ENCODE results near the gene MYLK4. TPM values are rescaled to one million over a fixed set of nuclear protein-coding genes. Genes with fewer than 3 reads are reported as not detected.

MYLK4 gene
- total RNA-seq, 2 donors from 2014 or later, result 1.0 to 3.6 TPM

DNA sequence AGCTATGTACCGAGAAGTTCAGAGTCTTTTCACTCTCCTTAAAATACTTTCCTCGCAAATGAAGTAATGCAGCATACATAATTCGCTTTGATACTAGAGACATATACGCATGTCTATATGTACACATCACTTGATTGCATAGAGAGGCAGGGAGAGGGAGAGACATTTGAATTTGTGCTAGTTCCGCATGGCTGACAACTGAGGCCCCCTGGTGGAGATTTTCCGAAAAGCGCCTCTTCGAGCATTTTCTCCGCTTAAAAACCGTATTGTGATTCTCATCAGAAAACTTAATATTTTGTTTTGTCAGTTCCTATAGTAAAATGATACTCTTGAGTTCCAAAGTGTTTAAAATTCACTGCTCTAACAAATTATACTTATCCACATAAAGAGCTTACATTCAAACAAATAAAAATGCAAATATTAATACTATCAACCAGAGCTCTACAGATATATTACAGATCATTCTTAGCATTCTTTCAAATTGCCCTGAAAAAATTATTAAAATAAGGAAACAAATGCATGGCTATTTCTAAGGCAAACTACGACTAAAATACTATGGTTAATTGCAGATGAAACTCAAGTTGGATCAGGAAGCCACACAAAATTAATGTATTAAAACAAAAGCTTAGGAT lies 637 bp downstream of the MYLK4 start:
- H3K27ac ChIP-seq, result no peak overlapping the region
- TF ChIP-seq, protein P1, sequence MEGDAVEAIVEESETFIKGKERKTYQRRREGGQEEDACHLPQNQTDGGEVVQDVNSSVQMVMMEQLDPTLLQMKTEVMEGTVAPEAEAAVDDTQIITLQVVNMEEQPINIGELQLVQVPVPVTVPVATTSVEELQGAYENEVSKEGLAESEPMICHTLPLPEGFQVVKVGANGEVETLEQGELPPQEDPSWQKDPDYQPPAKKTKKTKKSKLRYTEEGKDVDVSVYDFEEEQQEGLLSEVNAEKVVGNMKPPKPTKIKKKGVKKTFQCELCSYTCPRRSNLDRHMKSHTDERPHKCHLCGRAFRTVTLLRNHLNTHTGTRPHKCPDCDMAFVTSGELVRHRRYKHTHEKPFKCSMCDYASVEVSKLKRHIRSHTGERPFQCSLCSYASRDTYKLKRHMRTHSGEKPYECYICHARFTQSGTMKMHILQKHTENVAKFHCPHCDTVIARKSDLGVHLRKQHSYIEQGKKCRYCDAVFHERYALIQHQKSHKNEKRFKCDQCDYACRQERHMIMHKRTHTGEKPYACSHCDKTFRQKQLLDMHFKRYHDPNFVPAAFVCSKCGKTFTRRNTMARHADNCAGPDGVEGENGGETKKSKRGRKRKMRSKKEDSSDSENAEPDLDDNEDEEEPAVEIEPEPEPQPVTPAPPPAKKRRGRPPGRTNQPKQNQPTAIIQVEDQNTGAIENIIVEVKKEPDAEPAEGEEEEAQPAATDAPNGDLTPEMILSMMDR (IDR thresholded peaks at IDR 0.05), result peak; percentile 70 to 90

GRCh38 chr6:2748183-2748582 lies 2.5 kb downstream of the MYLK4 start:
- H3K4me3 ChIP-seq, result no peak overlapping the region
- no peaks in the 10 kb centered on the region for H3K36me3 ChIP-seq
- no peak overlapping the region for H3K27ac ChIP-seq
- H3K9me3 ChIP-seq, result no peaks in the 10 kb centered on the region
- no peaks in the 10 kb centered on the region for H3K27me3 ChIP-seq
- peaks cover 0 to 25% of the 10 kb centered on the region in 2 donors for H3K4me1 ChIP-seq
- TF ChIP-seq, protein P1 (IDR thresholded peaks at IDR 0.05), result no peak
- no peak for DNase-seq (ENCODE audit: low spot score)

More for the DNA sequence above, 637 bp downstream of the MYLK4 start:
- Histone ChIP-seq H3K27me3 (no peaks in the 10 kb centered on the region), H3K9me3 (no peaks in the 10 kb centered on the region), H3K4me3 (peak overlapping the region in 1 of 2 donors; percentile 19), H3K4me1 (peaks cover 0 to 25% of the 10 kb centered on the region in 2 donors), H3K36me3 (no peaks in the 10 kb centered on the region)
- DNase-seq (ENCODE audit: low spot score), result peak; percentile 76

GRCh38 chr6:2746557-2747061 lies 4.1 kb downstream of the MYLK4 start:
- Histone ChIP-seq H3K27ac (no peak overlapping the region), H3K4me3 (no peak overlapping the region), H3K4me1 (peaks cover 0 to 28% of the 10 kb centered on the region in 2 donors), H3K36me3 (no peaks in the 10 kb centered on the region), H3K27me3 (no peaks in the 10 kb centered on the region), H3K9me3 (no peaks in the 10 kb centered on the region)
- TF ChIP-seq, protein P1 (IDR thresholded peaks at IDR 0.05), result no peak
- DNase-seq (ENCODE audit: low spot score), result no peak

DNA sequence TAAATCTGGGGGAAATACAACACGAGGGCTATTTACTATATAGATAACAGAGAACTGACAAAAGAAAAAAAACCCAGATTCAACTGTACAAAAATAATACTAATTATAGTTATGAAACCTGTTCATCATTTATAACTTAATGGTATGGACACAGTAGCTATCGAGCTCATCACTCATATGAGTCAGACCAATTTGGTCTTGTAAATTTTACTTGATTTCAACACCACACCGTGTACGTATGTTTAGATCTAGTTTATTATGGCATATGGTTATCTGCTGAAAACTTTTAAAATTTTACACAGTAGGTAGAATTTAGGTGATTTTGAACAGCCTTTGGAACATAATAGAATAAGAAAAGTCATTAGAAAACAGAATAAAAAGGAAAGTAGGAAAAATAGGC lies 5.5 kb downstream of the MYLK4 start:
- no peaks in the 10 kb centered on the region for H3K36me3 ChIP-seq
- no peaks in the 10 kb centered on the region for H3K9me3 ChIP-seq
- TF ChIP-seq, protein P1 (IDR thresholded peaks at IDR 0.05), result no peak
- DNase-seq (ENCODE audit: low spot score), result no peak
- no peak overlapping the region for H3K4me3 ChIP-seq
- H3K4me1 ChIP-seq, result peaks cover 0 to 28% of the 10 kb centered on the region in 2 donors
- no peaks in the 10 kb centered on the region for H3K27me3 ChIP-seq
- H3K27ac ChIP-seq, result peak overlapping the region; percentile 70 to 85

GRCh38 chr6:2744778-2745177 lies 5.9 kb downstream of the MYLK4 start:
- Histone ChIP-seq H3K9me3 (no peaks in the 10 kb centered on the region), H3K36me3 (no peaks in the 10 kb centered on the region), H3K27me3 (no peaks in the 10 kb centered on the region), H3K4me1 (peaks cover 0 to 24% of the 10 kb centered on the region in 2 donors), H3K4me3 (peak overlapping the region in 1 of 2 donors; percentile 36), H3K27ac (peak overlapping the region; percentile 70 to 85)
- TF ChIP-seq, protein P1 (IDR thresholded peaks at IDR 0.05), result no peak
- DNase-seq (ENCODE audit: low spot score), result no peak
